Epithelial cell of esophagus (primary cell): Measurements from ENCODE around the gene AR.
"Not testable (repeated sequence)": the region's sequence is repeated elsewhere in the genome, so short reads cannot be mapped to it uniquely, and the experiment has no call there.

Experiments
- DNase-seq: peaks from one replicate; pipeline ENCODE4 v3.0.0; 2010; ENCODE audit warnings: low read depth
- H3K4me3 ChIP-seq: 2 replicates; pipeline ENCODE4 v1.5.1; 2011; ENCODE audit warnings: mild to moderate bottlenecking, low read length, control low read depth
- CTCF ChIP-seq: IDR thresholded peaks from 2 replicates; pipeline ENCODE4 v1.5.1; 2011; ENCODE audit warnings: low read depth, mild to moderate bottlenecking, low read length, control low read depth, inconsistent platforms; ENCODE audit not compliant: insufficient read depth; ENCODE audit errors: missing control alignments

Gene AR

GRCh38 chrX:67622053-67622585 is 78.3 kb downstream of the AR start:
- no peak for TF ChIP-seq CTCF
- no peak for DNase-seq
- no peak overlapping the region for H3K4me3 ChIP-seq

DNA sequence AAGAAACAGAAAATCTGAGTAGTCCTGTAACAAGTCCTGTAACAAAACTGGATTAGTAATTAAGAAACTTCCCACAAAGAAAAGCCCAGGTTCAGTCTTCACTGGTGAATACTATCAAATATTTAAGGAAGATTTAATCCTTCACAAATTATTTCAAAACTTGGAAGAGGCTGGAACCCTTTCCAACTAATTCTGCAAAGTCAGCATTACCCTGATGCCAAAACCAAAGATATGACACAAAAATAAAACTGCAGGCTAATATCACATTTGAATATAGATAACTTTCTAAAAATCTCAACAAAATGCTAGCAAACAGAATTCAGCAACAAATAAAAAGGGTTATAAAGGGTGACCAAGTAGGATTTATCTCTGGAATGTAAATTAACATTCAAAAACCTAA is 80.5 kb downstream of the AR start:
- no peak for TF ChIP-seq CTCF
- no peak for DNase-seq

DNA sequence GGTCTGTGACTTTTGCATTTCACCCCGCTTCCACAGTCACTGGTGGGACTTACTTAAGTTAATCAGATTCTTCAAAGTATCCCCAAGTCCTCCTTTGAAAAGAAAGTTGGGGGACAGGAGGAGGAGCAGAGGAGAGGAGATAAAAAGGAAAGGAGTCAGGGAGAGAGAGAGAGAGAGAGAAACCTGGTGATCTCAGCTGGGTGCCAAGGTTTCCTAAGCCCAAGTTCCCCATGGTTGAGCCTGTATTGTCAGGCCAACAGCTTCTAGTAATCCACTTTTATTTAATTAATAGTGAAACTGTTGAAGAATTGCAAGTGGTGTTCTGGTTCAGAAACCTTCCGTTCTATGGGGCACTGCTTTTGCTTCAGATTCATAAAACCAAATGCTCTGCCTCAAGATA is 91.6 kb downstream of the AR start:
- DNase-seq: no peak
- no peak for TF ChIP-seq CTCF
- H3K4me3 ChIP-seq: no peak overlapping the region

More for the DNA sequence above, 80.5 kb downstream of the AR start:
- no peak overlapping the region for H3K4me3 ChIP-seq

GRCh38 chrX:67636532-67636931 is 92.7 kb downstream of the AR start:
- H3K4me3 ChIP-seq: no peak overlapping the region
- DNase-seq: no peak
- no peak for TF ChIP-seq CTCF

GRCh38 chrX:67637293-67637692 is 93.5 kb downstream of the AR start:
- not testable (repeated sequence) for DNase-seq, H3K4me3 ChIP-seq

- no peak for DNase-seq
- H3K4me3 ChIP-seq: no peak overlapping the region
- TF ChIP-seq CTCF: no peak
These were observed 104.5 kb downstream of the AR start for GRCh38 chrX:67648361-67648760.

GRCh38 chrX:67651437-67652142 is 107.8 kb downstream of the AR start:
- no peak overlapping the region for H3K4me3 ChIP-seq
- no peak for TF ChIP-seq CTCF
- no peak for DNase-seq

DNA sequence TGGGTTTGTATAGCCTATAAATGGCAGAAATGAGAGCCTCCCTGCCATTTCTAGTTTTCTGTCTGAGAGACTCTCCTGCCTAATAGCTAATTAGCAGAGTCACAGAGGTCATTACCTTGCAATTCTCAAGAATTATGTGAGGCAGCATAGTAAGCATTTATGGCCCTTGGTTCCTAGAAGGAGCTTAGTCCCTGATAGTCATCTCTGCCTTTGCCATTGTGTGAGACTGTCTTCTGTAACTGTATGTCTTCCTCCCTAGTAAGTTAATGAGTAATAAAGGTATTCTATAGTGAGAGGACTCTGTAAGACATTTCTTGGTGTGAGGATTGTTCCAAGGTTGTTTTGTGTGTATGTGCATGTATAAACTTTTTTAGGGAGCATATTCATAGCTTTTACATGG is 108.7 kb downstream of the AR start:
- no peak for DNase-seq
- TF ChIP-seq CTCF: no peak
- H3K4me3 ChIP-seq: no peak overlapping the region
